ENCODE measurements around the gene FAM89B.
"Not testable (repeated sequence)": the region's sequence is repeated elsewhere in the genome, so short reads cannot be mapped to it uniquely, and the experiment has no call there.

FAM89B gene

DNA sequence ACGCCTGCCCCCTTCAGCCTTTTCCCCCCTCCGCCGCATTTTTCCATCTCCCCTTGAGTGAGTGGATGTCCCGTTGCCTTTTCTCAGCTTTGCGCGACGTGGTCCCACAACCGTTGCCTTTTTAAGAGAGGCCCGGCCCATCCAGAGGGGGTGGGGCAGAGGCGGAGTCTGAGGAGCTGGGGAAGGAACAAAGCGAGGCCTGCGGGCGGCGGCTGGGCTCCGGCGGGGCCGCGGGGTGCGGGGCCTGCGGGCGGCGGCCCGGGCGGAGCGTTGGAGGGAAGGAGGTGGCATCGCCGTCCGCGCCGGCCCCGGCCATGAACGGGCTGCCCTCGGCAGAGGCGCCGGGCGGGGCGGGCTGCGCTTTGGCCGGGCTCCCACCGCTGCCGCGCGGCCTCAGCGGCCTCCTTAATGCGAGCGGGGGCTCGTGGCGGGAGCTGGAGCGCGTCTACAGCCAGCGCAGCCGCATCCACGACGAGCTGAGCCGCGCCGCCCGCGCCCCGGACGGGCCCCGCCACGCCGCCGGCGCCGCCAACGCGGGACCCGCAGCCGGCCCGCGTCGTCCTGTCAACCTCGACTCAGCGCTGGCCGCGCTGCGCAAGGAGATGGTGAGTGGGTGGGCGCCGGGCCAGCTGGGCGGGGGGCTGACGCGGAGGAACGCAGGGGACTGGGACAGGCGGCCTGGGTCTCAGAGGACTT is at the start of gene FAM89B:
Gene FAM89B (plus strand): TSS at position 183 of the 696 bp plus-strand sequence. CDS start 132 bp downstream, at position 315.
- DNase-seq, result peak; percentile 91

DNA sequence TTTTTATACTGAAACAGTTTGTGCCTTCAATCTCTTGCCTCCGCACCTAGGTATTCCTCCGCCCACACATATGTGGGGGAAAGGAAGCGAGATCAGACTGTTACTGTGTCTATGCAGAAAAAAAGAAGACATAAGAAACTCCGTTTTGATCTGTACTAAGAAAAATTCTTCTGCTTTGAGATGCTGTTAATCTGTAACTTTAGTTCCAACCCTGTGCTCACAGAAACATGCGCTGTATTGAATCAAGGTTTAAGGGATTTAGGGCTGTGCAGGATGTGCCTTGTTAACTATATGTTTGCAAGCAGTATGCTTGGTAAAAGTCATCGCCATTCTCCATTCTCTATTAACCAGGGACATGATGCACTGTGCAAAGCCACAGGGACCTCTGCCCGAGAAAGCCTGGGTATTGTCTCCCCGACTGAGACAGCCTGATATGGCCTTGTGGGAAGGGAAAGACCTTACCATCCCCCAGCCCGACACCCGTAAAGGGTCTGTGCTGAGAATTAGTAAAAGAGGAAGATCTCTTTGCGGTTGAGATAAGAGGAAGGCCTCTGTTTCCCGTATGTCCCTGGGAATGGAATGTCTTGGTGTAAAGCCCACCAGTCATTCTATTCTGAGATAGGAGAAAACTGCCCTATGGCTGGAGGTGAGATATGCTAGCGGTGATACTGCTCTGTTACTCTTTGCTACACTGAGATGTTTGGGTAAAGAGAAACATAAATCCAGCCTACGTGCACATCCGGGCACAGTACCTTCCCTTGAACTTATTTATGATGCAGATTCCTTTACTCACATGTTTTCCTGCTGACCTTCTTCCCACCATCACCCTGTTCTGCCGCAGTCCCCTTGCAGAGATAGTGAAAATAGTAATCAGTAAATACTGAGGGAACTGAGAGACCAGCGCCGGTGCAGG is 49.4 kb upstream of the FAM89B start:
- DNase-seq, result not testable (repeated sequence)

DNA sequence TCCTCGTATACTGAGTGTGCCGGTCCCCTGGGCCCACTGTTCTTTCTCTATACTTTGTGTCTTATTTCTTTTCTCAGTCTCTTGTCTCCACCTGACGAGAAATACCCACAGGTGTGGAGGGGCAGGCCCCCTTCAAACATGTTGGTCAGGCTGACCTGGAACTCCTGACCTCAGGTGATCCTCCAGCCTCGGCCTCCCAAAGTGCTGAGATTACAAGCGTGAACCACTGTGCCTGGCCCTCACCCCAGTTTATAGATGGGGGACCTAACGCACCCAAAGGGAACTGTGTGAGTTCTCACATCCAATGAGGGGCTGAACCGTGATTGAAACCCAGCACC is 48.7 kb upstream of the FAM89B start:
- peak; percentile 33 for DNase-seq

DNA sequence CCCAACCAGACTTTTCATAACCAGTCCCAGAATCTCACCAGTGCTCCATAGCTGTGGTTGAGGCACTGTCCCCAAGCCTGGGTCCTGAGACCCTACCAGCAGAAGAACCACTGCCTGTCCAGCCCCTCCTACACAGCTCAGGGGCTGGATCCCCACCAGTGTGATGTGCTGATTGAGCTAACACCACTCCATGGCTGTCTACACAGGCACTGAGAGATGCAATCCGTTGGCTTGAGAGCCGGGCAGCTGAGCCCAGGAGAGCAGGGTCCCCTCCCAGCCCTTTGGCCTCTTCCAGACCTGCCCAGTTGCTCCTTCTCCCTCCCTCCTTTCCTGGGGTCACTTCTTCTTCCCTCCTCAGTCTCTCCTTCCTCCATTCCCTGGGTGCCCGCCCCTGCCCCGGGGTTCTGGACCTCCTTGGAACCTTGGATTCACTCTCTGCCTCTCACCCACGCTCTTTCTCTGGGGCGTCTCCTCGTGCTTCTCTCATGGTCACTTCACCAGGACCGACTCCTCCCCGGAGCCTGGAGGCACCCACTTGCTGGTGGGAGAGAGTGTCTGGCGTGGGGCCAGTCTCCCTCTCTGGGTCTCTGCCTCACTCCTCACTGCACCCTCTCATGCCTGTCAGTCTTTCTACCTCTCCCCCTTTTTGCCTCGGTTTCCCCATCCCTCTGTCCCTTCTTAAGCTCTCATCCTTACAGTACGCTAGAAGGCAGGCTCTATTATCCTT is 48.2 kb upstream of the FAM89B start:
- DNase-seq, result peak; percentile 36

DNA sequence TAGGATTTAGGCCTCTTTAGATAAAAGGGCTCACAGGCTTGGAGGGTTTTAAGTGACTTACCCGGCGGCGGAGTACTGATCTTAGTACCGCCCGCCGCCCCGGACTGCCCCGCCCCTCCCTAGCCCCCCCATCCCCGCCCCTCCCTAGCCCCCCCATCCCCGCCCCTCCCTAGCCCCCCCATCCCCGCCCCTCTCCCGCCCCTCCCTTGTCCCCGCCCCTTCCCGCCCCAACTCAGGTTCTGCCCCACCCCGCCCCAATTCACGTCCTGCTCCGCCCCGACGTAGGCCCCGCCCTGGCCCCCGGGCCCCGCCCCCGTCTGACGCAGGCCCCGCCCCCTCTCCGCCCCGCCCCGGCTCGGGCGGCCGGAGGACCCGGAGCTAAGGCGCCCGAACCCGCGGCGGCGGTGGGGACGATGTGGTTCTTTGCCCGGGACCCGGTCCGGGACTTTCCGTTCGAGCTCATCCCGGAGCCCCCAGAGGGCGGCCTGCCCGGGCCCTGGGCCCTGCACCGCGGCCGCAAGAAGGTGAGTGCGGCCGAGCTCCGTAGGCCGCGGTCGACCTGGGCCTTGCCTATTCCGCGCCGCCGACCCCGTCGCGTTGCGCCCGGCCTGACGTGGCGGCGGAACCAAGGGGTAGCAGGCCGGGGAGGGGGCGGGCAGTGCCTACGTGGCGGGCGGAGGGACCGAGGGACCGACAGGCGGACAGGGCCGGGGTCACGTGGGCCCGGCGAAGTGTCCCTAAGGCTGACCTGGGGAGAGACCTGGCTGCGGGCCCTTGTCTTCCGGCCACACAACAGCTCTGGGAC is 47.4 kb upstream of the FAM89B start, which contains the start of gene SCYL1:
Gene SCYL1 (plus strand): TSS at position 343 of the 805 bp plus-strand sequence. CDS start 71 bp downstream, at position 414.
- peak; percentile 92 for DNase-seq

DNA sequence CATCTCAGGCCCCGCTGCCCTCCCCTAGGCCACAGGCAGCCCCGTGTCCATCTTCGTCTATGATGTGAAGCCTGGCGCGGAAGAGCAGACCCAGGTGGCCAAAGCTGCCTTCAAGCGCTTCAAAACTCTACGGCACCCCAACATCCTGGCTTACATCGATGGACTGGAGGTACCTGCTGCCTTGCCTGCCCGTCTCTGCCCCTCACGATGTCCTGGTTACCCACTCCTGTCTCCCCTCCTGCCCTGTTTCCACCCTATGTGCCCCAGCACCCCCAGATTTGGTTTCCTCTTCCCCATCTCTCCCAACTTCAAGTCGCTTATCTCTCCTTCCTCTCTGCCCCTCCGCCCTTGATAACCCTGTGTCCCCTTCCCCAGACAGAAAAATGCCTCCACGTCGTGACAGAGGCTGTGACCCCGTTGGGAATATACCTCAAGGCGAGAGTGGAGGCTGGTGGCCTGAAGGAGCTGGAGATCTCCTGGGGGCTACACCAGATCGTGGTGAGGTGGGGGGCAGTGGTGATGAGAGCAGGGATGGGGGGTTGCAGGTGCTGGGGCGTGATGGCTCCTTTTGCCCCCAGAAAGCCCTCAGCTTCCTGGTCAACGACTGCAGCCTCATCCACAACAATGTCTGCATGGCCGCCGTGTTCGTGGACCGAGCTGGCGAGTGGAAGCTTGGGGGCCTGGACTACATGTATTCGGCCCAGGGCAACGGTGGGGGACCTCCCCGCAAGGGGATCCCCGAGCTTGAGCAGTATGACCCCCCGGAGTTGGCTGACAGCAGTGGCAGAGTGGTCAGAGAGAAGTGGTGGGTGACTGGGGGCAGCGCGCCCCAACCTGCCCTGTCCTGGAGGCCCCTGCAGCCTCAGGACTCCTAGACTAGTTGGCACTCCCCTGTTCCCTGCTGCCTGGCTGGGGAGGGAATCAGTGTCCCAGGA is 46.5 kb upstream of the FAM89B start:
- DNase-seq, result no peak

DNA sequence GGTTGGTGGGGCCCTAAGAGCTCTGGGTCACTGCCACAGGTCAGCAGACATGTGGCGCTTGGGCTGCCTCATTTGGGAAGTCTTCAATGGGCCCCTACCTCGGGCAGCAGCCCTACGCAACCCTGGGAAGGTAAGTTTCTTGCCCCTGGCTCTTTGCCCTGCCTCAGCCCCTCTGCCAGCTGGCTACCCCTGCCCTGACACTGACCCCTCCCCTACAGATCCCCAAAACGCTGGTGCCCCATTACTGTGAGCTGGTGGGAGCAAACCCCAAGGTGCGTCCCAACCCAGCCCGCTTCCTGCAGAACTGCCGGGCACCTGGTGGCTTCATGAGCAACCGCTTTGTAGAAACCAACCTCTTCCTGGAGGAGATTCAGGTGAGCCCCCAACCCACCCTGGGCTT is 45.6 kb upstream of the FAM89B start:
- no peak for DNase-seq

DNA sequence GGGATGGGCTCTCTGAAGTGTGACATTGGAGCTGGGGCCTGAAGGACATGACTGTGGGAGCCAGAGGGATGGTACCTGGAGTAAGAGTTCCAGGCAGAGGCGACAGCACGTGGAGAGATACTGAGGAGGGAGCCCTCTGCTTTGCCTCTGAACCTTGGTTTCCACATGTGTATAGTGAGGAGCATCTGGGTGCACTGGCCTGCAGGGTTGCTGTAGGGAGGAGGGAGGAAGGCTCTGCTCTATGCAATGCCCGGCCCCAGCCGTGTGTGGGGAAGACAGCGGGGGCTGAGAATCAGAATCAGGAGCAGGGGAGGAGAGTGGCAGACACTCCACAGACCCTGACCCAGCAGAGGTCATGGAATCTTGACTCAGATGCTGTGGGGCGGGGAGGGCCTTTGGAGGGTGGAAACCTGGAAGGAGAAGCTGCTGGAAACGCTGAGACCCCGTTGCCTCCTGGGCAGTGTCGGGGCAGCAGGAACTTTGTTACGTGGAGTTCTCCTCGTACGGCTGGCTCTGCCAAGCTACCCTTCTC is 43.5 kb upstream of the FAM89B start:
- DNase-seq, result no peak

DNA sequence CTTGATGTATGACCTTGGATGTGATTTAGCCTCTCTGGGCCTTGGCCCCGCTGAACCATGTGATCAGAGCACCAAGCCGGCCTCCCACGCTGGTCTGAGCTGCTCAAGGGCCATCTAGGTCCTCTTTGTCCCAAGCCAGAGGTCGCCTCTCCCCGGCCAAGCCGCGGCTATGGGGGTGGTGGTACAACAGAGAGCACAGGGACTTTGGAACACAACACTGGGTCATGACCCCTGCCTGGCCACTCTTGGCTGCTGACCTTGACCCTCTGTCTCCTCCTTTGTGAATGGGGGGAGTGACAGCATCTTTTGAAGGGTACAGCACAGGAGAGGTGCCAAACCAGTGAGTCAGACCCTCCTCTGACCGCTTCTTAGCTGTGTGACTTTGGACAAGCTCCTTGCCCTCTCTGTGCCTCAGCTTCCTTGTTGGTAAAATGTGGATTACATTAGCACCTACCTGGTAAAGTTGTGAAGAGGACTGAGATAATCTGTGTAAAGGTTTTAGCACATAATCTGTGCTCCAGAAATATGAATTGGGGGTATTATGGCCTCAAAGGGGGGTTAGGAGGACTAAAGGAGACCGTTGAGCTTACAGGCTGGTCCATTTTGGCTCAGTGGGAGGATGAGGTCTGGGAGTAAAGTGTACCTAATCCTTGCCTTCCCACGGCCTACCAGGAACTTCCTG is 42.7 kb upstream of the FAM89B start:
- no peak for DNase-seq

DNA sequence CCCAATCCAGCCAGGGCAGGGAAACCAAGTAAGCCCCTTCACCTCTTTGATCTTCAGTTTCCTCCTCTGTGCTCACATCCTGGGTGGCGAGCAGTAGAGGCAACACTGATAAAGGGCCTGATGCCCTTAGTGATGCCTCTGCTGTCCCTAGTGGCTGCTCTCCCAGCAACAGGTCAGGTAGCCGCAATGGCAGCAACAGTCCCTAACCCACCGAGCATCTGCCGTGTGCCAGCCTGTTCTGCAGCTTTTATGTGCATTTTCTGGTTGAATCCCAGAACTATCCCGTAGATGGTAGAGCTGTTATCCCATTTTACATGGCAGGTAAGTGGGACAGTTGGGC is 42.2 kb upstream of the FAM89B start:
- no peak for DNase-seq

DNA sequence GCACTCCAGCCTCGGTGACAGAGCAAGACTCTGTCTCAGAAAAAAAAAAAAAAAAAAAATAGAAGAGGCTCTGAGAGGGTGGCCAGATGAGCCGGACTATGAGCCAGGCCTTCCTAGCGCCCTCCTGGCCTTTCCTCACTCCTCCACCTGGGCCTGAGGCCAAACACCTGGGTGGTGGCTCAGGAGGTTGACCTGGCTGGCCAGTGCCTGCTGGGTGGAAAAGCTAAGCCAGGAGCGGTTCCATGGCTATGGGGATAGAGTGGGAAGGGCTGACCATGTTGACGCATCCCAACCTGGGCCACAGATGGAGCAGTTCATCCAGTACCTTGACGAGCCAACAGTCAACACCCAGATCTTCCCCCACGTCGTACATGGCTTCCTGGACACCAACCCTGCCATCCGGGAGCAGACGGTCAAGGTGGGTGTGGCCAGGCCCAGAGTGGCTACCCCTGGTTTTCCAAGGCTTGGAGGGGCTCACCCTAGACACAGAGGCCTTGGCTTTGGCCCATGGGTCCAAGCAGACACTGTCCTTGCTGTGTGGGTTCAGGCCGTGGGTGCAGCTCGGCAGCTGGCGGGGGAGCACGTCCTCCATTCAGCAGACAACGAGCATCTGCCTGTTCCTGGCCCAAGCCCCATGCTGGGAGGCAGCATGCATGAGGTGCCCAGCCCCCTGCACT is 39.8 kb upstream of the FAM89B start:
- DNase-seq, result no peak

DNA sequence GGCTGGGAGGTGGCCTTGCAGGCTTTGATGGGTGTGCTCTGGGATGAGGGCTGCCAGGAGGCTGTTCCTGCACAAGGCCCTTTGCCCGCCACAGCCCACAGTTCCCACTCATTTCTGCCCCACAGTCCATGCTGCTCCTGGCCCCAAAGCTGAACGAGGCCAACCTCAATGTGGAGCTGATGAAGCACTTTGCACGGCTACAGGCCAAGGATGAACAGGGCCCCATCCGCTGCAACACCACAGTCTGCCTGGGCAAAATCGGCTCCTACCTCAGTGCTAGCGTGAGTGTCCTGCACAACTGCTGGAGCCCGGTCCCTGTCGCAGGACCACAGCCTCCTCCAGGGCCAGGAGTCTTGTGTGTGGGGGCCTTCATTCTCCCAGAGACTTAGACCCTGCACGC is 37.2 kb upstream of the FAM89B start:
- no peak for DNase-seq

DNA sequence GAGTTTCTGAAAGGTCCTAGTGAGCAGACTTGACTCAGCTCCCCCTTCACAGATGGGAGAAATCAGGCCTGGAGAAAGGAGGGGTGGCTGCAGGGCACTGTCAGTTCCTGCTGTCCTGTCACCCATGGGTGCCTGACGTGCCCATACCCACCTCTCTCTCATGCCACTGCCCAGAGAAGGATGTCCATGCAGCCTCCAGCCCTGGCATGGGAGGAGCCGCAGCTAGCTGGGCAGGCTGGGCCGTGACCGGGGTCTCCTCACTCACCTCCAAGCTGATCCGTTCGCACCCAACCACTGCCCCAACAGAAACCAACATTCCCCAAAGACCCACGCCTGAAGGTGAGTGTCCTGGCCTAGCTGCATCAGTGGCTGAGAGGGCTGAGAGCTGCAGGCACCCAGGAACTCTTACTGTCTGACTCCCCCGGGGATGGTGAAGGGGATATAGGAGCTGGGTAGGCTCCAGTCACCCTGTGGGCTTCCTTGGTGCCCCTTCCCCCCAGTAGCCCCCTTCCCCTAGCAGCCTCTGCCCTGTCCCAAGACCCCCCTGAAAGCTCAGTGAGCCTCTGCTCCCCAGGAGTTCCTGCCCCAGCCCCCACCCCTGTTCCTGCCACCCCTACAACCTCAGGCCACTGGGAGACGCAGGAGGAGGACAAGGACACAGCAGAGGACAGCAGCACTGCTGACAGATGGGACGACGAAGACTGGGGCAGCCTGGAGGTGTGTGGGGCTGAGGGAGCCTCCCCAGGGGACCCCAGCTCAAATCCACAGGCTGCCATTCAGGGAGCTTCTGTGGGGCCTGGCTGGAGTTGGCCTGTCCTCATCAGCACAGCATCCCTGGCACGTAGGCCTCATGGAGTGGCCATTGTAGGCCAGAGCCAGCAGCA is 35.7 kb upstream of the FAM89B start:
- DNase-seq, result no peak

DNA sequence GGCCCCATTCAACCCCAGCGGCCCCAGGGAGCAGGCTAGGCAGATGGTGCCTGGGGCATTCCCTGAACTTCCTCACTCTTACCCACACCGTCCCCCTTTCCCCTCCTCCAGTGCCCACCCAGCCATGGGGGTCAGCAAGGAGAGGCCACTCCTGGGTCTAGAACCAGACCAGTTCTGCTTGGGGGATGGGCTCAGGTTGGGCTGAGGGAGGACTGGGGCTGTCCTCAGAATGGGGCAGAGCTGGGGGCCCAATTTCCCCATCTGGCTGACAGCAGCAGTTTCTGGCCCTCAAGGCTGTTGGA is 35.1 kb upstream of the FAM89B start:
- DNase-seq, result no peak

DNA sequence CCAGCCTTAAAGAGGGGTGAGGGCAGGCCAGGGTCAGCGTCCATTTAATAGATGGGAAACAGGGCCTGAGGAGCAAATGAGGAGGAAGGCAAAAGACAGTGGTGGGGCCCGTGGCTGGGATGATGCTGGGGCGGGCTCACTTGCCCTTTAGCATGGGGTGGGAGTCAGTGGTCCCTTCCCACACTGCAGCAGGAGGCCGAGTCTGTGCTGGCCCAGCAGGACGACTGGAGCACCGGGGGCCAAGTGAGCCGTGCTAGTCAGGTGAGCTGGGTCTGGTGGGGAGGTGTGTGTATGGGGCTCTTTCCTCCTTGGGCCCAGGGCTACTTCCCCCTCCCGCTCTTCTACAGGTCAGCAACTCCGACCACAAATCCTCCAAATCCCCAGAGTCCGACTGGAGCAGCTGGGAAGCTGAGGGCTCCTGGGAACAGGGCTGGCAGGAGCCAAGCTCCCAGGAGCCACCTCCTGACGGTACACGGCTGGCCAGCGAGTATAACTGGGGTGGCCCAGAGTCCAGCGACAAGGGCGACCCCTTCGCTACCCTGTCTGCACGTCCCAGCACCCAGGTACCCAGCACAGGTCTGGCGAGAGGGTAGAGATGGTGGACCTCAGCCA is 34.6 kb upstream of the FAM89B start:
- DNase-seq, result no peak

DNA sequence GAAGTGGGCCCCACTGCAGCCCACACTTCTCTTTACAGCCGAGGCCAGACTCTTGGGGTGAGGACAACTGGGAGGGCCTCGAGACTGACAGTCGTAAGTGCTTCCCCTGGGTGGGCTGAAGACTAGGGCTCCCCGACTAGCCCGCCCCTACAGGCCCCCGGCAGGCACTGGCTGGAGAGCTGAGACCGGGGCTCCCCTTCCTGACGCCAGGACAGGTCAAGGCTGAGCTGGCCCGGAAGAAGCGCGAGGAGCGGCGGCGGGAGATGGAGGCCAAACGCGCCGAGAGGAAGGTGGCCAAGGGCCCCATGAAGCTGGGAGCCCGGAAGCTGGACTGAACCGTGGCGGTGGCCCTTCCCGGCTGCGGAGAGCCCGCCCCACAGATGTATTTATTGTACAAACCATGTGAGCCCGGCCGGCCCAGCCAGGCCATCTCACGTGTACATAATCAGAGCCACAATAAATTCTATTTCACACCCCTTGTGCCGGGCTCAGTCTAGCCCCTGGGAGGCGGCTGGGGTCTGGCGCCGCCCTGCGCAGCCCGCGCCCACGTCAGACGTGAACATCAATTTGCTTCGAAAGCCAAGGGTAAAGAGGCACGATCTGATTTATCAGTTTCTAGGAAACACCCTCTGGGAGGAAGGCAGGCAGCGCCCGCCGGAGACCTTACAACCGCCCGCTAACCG is 34.0 kb upstream of the FAM89B start:
- no peak for DNase-seq

DNA sequence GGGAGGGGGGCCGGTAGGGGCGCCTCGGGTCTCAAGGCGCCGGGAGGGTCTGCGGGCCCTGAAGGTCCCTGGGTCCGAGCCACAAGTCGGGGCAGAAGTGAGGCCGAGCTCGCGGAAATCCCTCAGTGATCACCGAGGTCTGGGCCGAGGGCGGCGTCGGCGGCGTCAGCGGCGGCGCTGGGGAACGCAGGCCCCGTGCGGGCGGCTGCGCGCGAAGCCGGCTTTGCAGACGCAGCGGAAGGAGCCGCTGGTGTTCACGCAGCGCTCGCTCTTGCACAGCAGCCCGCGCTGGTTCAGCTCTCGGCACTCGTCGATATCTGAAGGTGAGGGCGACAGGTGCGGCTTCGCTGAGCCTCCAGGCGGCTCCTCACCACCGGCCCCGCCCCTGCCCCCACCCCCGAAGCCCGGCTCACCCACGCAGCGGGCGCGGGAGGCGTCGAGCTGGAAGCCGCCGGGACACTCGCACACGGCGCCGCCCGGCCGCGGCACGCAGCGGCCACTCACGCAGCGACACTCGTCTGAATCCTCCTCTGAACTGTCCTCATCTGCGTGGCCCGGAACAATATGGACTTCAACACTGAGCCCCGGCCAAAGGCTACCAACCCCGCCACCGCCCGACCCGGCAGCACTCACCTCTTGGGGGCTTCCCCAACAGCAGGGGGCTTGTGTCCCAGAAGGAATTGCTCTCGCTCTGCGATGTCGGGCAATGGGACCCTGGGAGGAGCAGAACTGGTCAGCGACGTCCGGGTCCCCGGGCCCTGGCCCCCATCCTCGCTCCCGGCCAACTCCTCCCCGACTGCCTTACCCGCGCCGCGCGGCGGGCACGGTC is 33.2 kb upstream of the FAM89B start:
- DNase-seq, result no peak

Measured in activated T-cell treated with anti-CD3 and anti-CD28 coated beads, Interleukin-2, amount 50 U/mL, for 1 hour (primary cell).